ENCODE measurements around the gene RAD51B. TPM values are rescaled to one million over a fixed set of nuclear protein-coding genes. Genes with fewer than 3 reads are reported as not detected.

Gene RAD51B
- total RNA-seq, 1 experiment from 2014 or later = 16.7 TPM

DNA sequence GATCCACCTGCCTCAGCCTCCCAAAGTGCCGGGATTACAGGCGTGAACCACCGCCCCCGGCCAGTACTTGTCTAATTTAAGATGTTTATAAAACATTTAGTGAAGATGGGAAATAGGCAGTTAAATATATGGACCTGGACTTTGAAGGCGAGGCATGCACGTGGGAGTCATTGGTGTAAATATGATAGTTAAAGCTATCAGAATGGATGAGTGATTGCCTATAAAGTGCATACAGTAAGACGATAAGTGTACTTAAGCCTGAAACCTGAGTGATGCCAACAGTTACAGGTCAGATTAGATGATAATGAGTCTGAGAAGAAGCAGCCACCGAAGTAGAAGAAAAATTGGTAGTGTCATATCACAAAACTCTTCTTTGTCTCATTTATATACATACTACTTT lies 11.5 kb downstream of the RAD51B start:
- H4K20me1 ChIP-seq (ENCODE audit: control insufficient read depth, insufficient read depth, insufficient read length) = no peaks in the 10 kb centered on the region
- peaks cover 2 to 5% of the 10 kb centered on the region in 2 experiments; a peak in 2 of 5 replicates for H3K9me3 Mint-ChIP-seq
- H3K27me3 Mint-ChIP-seq (ENCODE audit: low read depth) = no peaks in the 10 kb centered on the region
- H2BK20ac ChIP-seq (ENCODE audit: low read depth, low read length, poor library complexity, severe bottlenecking) = no peak overlapping the region
- H2AFZ ChIP-seq (ENCODE audit: low read length) = no peak overlapping the region
- no peak overlapping the region for H3K23ac ChIP-seq (ENCODE audit: insufficient read length, low read depth, low read length)
- TF ChIP-seq, protein P1, sequence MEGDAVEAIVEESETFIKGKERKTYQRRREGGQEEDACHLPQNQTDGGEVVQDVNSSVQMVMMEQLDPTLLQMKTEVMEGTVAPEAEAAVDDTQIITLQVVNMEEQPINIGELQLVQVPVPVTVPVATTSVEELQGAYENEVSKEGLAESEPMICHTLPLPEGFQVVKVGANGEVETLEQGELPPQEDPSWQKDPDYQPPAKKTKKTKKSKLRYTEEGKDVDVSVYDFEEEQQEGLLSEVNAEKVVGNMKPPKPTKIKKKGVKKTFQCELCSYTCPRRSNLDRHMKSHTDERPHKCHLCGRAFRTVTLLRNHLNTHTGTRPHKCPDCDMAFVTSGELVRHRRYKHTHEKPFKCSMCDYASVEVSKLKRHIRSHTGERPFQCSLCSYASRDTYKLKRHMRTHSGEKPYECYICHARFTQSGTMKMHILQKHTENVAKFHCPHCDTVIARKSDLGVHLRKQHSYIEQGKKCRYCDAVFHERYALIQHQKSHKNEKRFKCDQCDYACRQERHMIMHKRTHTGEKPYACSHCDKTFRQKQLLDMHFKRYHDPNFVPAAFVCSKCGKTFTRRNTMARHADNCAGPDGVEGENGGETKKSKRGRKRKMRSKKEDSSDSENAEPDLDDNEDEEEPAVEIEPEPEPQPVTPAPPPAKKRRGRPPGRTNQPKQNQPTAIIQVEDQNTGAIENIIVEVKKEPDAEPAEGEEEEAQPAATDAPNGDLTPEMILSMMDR (conservative IDR thresholded peaks at IDR 0.05) = no peak
- H3K9ac ChIP-seq (ENCODE audit: extremely low read depth, insufficient read length, low read length) = no peak overlapping the region
- no peak overlapping the region for H3K18ac ChIP-seq (ENCODE audit: insufficient read length, low read depth, low read length)
- H3K14ac ChIP-seq (ENCODE audit: insufficient read depth, low read length) = no peak overlapping the region
- no peaks in the 10 kb centered on the region for H3K79me2 ChIP-seq (ENCODE audit: insufficient read depth, low read length)
- H4K8ac ChIP-seq (replicated peaks; ENCODE audit: insufficient read length, low read depth, low read length) = no peak overlapping the region
- H3K4ac ChIP-seq (ENCODE audit: low read depth, low read length) = no peak overlapping the region
- no peak overlapping the region for H4K5ac ChIP-seq (ENCODE audit: insufficient read length, low read depth, low read length)
- DNase-seq = no peak
- H3K56ac ChIP-seq (ENCODE audit: insufficient read length, low read depth, low read length) = no peak overlapping the region
- H3T11ph ChIP-seq (ENCODE audit: low read length) = no peak overlapping the region
- no CpG with 5 or more reads among the region's 8 CpGs for WGBS (ENCODE audit: extremely low coverage, insufficient read length, low lambda C conversion rate)
- no peak overlapping the region for H2BK15ac ChIP-seq (ENCODE audit: low read depth, low read length)
- H3K79me1 ChIP-seq (ENCODE audit: insufficient read depth, low read depth, low read length, poor library complexity, severe bottlenecking) = no peaks in the 10 kb centered on the region
- no peak overlapping the region for H2BK5ac ChIP-seq (ENCODE audit: insufficient read length, low read length)
- no peaks in the 10 kb centered on the region for H3K27me3 ChIP-seq (ENCODE audit: insufficient read depth, low read length)
- no peaks in the 10 kb centered on the region for H3K9me3 ChIP-seq (ENCODE audit: control insufficient read depth, low read depth, low read length)
- no peak overlapping the region for H3K27ac Mint-ChIP-seq
- no peaks in the 10 kb centered on the region for H3K4me1 ChIP-seq (ENCODE audit: insufficient read depth, low read length)
- no peak overlapping the region for H2BK120ac ChIP-seq (ENCODE audit: low read depth, low read length, poor library complexity, severe bottlenecking)
- H3K27ac ChIP-seq (ENCODE audit: insufficient read length, low read depth, low read length) = no peak overlapping the region
- no peak overlapping the region for H2BK12ac ChIP-seq (ENCODE audit: insufficient read length, low read depth, low read length)
- H3K4me3 Mint-ChIP-seq = no peak overlapping the region
- H3K4me2 ChIP-seq (ENCODE audit: insufficient read depth, insufficient read length, low read length) = no peak overlapping the region
- H3K4me1 Mint-ChIP-seq = no peaks in the 10 kb centered on the region
- H3K36me3 Mint-ChIP-seq (ENCODE audit: insufficient read depth in 1 of 3, low read depth in 3 of 3) = peaks cover 17 to 37% (median 21%) of the 10 kb centered on the region in 3 experiments; a peak in 6 of 7 replicates
- no peak overlapping the region for H4K91ac ChIP-seq (ENCODE audit: insufficient read length, low read depth, low read length)
- H3K23me2 ChIP-seq (ENCODE audit: insufficient read length, low read depth, low read length, poor library complexity, severe bottlenecking) = no peaks in the 10 kb centered on the region
- no peak overlapping the region for H2AK5ac ChIP-seq (ENCODE audit: insufficient read length, low read length)
